ENCODE results near the gene CDAN1. TPM values are rescaled to one million over a fixed set of nuclear protein-coding genes. Genes with fewer than 3 reads are reported as not detected.

Gene CDAN1
- total and polyA plus RNA-seq, 8 donors = 4.7 to 27.2 (median 10.1) TPM

DNA sequence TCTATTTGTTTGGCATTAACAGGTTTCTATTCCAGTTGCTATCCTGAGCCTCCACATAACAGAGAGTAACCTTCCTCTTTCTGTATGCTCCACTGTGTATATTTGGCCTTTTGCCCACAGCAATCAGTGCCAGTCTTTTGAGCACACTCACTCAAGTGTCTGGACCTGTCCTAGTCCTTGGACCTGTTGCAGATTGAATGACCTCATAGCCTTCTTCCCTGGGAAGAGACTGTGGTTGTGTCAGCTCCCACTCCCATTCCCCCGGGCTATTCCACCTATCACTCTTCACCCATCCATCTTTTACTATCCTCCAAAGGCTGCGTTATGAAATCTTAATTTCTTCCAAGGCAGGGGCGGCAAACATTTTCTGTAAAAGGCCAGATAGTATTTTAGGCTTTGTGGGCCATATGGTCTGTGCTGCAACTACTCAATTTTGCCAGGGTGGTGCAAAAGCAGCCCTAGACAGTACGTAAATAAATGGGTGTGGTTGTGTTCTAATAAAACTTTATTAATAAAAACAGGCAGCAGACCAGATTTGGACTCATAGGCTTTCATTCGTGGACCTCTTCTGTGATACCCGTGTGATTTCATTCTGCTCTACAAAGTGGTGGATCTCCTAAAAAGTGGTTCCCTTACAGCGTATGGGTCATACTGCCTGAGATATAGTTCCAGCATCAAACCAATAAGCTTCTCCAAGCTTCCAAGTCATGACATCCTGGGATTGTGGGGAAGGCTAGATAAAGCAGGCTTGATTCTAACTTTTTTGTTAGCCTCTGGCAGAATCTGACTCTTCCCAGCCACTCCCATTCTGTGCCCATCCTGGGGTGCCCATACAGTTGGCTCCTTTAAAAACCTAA is 57.4 kb downstream of the CDAN1 start:
- TF ChIP-seq, protein P1, sequence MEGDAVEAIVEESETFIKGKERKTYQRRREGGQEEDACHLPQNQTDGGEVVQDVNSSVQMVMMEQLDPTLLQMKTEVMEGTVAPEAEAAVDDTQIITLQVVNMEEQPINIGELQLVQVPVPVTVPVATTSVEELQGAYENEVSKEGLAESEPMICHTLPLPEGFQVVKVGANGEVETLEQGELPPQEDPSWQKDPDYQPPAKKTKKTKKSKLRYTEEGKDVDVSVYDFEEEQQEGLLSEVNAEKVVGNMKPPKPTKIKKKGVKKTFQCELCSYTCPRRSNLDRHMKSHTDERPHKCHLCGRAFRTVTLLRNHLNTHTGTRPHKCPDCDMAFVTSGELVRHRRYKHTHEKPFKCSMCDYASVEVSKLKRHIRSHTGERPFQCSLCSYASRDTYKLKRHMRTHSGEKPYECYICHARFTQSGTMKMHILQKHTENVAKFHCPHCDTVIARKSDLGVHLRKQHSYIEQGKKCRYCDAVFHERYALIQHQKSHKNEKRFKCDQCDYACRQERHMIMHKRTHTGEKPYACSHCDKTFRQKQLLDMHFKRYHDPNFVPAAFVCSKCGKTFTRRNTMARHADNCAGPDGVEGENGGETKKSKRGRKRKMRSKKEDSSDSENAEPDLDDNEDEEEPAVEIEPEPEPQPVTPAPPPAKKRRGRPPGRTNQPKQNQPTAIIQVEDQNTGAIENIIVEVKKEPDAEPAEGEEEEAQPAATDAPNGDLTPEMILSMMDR (IDR thresholded peaks at IDR 0.05) = no peak
- TF ChIP-seq POLR2AphosphoS5 (IDR thresholded peaks at IDR 0.05) = no peak
- no peak for TF ChIP-seq EP300 (IDR thresholded peaks at IDR 0.05)
- no peak for TF ChIP-seq POLR2A (IDR thresholded peaks at IDR 0.05)
- Histone ChIP-seq H3K27me3 (no peaks in the 10 kb centered on the region), H3K36me3 (peaks cover 25 to 100% (median 91%) of the 10 kb centered on the region in 4 donors), H3K4me1 (no peaks in the 10 kb centered on the region), H3K9me3 (no peaks in the 10 kb centered on the region), H3K27ac (no peak overlapping the region), H3K4me3 (no peak overlapping the region)
- intact Hi-C loops (cut with DNase I; ENCODE audit: low total_unique reads) = no loop called here
- DNase-seq = no peak
- 86 to 97% (median 93%) methylated on average over 7 of the region's 7 CpGs for WGBS, 5 donors

DNA sequence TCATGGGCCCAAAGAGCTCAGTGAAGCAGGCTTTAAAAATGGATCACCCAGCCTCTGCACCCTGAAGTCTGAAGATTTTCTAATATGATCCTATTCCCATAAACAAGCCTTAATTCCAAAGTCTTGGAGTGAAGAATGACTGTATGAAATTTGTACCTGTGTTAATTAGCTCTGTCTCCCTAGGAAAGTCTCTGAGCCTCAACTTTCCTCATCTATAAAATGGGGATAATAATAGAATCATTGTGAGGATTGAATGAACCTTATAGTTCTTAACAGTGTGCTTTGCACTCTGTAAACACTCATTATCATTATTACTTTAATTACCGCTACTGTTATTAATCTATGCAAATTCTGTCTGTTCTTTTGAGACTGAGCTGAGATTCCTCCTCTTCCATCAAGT is 61.9 kb downstream of the CDAN1 start:
- DNase-seq = no peak
- intact Hi-C loops (cut with DNase I; ENCODE audit: low total_unique reads) = no loop called here

DNA sequence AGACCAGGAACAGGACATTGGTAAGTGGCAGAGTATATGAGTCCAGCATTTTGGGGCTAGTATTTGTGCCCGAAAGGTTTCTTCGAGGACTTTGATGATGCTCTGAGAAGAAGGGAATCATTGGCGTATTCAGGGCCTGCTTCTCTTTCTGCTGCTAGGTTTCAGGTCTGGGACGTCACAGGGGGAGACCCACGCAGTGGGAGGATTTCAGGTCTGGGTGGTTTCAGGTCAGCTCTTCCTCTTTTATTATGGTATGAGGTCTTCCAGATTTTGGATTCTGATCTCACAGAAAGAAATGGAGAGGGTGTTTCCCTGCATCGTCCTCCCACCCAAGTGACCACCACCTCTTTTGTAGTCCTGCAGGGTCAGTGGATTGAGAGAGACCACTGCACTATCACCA is 62.5 kb downstream of the CDAN1 start:
- TF ChIP-seq POLR2A (IDR thresholded peaks at IDR 0.05) (no peak), EP300 (IDR thresholded peaks at IDR 0.05) (no peak), POLR2AphosphoS5 (IDR thresholded peaks at IDR 0.05) (no peak)
- TF ChIP-seq, protein P1 (IDR thresholded peaks at IDR 0.05) = no peak
- no peaks in the 10 kb centered on the region for H3K27me3 ChIP-seq
- WGBS, 5 donors = 90 to 94% (median 93%) methylated on average over 6 of the region's 6 CpGs
- H3K27ac ChIP-seq = no peak overlapping the region
- no peaks in the 10 kb centered on the region for H3K9me3 ChIP-seq
- intact Hi-C loops (cut with DNase I; ENCODE audit: low total_unique reads) = no loop called here
- DNase-seq = no peak
- no peak overlapping the region for H3K4me3 ChIP-seq
- H3K36me3 ChIP-seq = peaks cover 3 to 100% (median 82%) of the 10 kb centered on the region in 4 donors
- H3K4me1 ChIP-seq = no peaks in the 10 kb centered on the region

More for the DNA sequence above, 61.9 kb downstream of the CDAN1 start:
- Histone ChIP-seq H3K9me3 (no peaks in the 10 kb centered on the region), H3K4me3 (no peak overlapping the region), H3K27me3 (no peaks in the 10 kb centered on the region), H3K27ac (no peak overlapping the region), H3K4me1 (no peaks in the 10 kb centered on the region), H3K36me3 (peaks cover 3 to 100% (median 81%) of the 10 kb centered on the region in 4 donors)
- TF ChIP-seq, protein P1 (IDR thresholded peaks at IDR 0.05) = no peak
- TF ChIP-seq EP300 (IDR thresholded peaks at IDR 0.05) (no peak), POLR2A (IDR thresholded peaks at IDR 0.05) (no peak), POLR2AphosphoS5 (IDR thresholded peaks at IDR 0.05) (no peak)
- WGBS, 5 donors = 78 to 97% (median 90%) methylated on average over 1 of the region's 1 CpG

Other genes starting within 250 kb of the CDAN1 start
- 100 to 1,000 TPM in 1 of 5 donors, 10 to 100 TPM in 4; 40.3 to 238 (median 64.1) TPM for gene ZNF106, start 246.0 kb downstream of the CDAN1 start, total RNA-seq
- 10 to 100 TPM in 2 of 3 donors, 1 to 10 TPM in 1; 4.5 to 13.4 (median 11.0) TPM for gene ZNF106, start 246.0 kb downstream of the CDAN1 start, polyA plus RNA-seq
- gene SNAP23, start 241.5 kb downstream of the CDAN1 start, total RNA-seq = 10 to 100 TPM; 10.1 to 83.9 (median 61.3) TPM
- gene SNAP23, start 241.5 kb downstream of the CDAN1 start, polyA plus RNA-seq = 10 to 100 TPM; 31.6 to 53.3 (median 47.8) TPM
- gene LRRC57, start 188.3 kb downstream of the CDAN1 start, total RNA-seq = 10 to 100 TPM in 4 of 5 donors, 1 to 10 TPM in 1; 7.5 to 67.9 (median 31.2) TPM
- 1 to 10 TPM; 4.7 to 8.2 (median 5.6) TPM for gene LRRC57, start 188.3 kb downstream of the CDAN1 start, polyA plus RNA-seq
- gene HAUS2, start 188.3 kb downstream of the CDAN1 start, total RNA-seq = 10 to 100 TPM in 2 of 5 donors, 1 to 10 TPM in 3; 4.9 to 22.0 (median 8.4) TPM
- 10 to 100 TPM in 2 of 3 donors, 1 to 10 TPM in 1; 6.3 to 15.9 (median 11.6) TPM for gene HAUS2, start 188.3 kb downstream of the CDAN1 start, polyA plus RNA-seq
- 10 to 100 TPM in 4 of 5 donors, 1 to 10 TPM in 1; 4.9 to 45.7 (median 19.7) TPM for gene STARD9, start 161.5 kb downstream of the CDAN1 start, total RNA-seq
- gene STARD9, start 161.5 kb downstream of the CDAN1 start, polyA plus RNA-seq = 1 to 10 TPM; 1.4 to 1.9 (median 1.5) TPM
- gene TTBK2, start 183.7 kb upstream of the CDAN1 start, total RNA-seq = 10 to 100 TPM in 3 of 5 donors, 1 to 10 TPM in 2; 7.0 to 15.6 (median 11.6) TPM
- gene TTBK2, start 183.7 kb upstream of the CDAN1 start, polyA plus RNA-seq = 1 to 10 TPM; 1.2 to 1.7 (median 1.6) TPM

All from stomach (tissue), 9 donors.